ENCODE measurements around the gene MCEE.
"Not testable (repeated sequence)": the region's sequence is repeated elsewhere in the genome, so short reads cannot be mapped to it uniquely, and the experiment has no call there.

- TF ChIP-seq POLR2A, CTCF (IDR thresholded peaks at IDR 0.05): not testable (repeated sequence)
Observed at GRCh38 chr2:71091808-71092207, 38.2 kb downstream of the MCEE start.
